IPS-18c (cell line): ENCODE measurements around the gene CERS3.

Experiments
- H3K4me3 ChIP-seq: 2 replicates; pipeline ENCODE4 v1.7.0; 2013; ENCODE audit warnings: low read depth, mild to moderate bottlenecking, low read length, moderate library complexity; ENCODE audit not compliant: insufficient read depth
- H3K9me3 ChIP-seq: one replicate; pipeline ENCODE4 v1.6.1; 2013; ENCODE audit warnings: mild to moderate bottlenecking, low read length, moderate library complexity; ENCODE audit not compliant: control insufficient read depth, insufficient read depth

Gene CERS3

DNA sequence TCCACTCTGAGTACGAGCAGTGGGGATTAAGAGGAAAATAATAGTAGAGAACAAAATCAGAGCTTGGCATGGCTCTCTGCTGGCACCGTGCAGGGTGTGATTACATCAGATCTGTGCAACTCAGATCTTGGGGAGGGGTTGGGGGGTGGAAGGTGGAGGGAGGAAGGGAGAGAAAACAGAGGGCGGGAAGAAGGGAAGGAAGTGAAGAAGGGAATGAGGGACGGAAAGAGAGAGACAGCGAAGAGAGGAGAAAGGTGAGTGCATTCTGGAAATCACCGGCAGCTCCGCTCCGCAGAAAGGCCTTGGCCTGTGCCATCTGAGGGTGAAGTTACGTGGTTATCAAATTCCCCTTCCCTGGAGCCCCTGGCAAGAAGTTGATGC is 156.0 kb downstream of the CERS3 start:
- Histone ChIP-seq H3K9me3 (no peaks in the 10 kb centered on the region), H3K4me3 (peak overlapping the region; percentile 67)

- Histone ChIP-seq H3K9me3 (no peaks in the 10 kb centered on the region), H3K4me3 (no peak overlapping the region)
Observed at GRCh38 chr15:100355342-100355741, 173.4 kb downstream of the CERS3 start.

DNA sequence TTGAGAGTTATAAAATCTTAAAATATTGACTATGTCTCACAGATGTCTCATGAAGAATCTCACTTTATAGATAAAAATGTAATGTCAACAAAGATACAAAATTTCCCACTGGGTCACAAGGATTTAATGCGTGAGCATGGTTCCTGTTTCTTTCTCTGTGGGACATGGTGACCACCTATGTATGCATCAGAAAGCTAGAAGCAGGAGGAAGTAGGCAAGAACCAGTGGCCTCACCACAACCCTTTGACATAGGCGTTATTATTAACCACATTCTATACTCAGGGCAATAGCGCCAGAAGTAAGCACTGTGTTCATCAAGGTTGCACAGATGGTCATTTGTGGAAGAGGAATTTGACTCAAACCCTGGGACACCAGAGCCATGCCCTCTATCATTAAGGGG is 175.3 kb downstream of the CERS3 start:
- no peaks in the 10 kb centered on the region for H3K9me3 ChIP-seq

GRCh38 chr15:100350434-100351226 is 178.1 kb downstream of the CERS3 start:
- Histone ChIP-seq H3K9me3 (no peaks in the 10 kb centered on the region), H3K4me3 (peak overlapping the region; percentile 98; the same call in 1 of the 2 replicates)

More for the DNA sequence above, 175.3 kb downstream of the CERS3 start:
- H3K4me3 ChIP-seq, result no peak overlapping the region
